ENCODE results near the gene SERPINA12.
"Not testable (repeated sequence)": the region's sequence is repeated elsewhere in the genome, so short reads cannot be mapped to it uniquely, and the experiment has no call there.

Gene SERPINA12

DNA sequence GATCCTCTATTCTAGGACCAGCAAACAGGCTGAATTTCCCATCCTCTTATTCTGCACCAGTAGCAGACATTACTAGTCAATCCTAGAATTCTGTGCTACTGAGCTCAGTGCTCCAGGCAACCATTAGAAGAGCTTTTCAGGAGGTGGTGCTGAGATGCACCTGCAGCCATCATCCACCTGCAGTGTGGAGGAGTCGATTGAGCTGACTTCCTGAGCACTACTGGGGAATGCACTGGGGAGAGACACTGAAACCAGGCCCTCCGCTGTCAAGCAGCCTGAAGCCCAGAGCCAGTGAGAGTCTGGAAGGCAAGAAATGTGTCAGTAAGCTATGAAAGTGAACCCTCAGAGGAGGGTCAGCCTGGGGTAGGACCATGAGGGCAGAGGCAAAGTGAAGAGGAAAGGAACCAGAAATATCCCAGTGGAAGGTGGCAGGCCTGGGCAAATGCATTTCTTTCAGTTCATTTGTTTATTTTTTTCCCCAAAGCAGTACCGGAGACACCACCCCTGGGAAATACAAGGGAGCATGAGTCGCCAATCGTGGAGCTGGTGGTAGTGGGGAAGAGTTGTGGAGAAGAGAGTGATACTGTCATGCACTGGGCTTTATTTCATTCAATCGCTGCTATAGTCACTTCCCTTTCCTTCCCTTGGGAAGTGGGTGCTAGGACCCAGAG lies 28.9 kb upstream of the SERPINA12 start:
- no peak for DNase-seq (ENCODE audit: low read depth)

DNA sequence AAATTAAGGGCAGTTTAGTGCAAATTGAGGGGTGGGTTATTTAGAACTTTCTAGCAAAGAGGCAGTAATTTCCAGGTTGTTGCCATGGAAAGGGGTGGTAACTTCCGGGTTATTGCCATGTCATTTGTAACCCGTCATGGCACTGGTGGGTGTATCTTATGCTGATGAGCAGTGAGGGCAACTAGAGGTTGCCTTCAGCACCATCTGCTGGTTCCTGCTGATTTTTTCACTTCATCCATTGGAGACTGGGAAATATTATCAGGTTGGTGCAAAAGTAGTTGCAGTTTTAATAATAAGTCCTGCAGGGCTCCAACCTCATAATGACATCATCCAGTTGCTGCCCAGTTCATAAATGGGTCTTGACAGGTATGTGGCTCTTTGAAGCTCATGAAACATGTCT lies 27.6 kb upstream of the SERPINA12 start:
- no peak for DNase-seq (ENCODE audit: low read depth)

DNA sequence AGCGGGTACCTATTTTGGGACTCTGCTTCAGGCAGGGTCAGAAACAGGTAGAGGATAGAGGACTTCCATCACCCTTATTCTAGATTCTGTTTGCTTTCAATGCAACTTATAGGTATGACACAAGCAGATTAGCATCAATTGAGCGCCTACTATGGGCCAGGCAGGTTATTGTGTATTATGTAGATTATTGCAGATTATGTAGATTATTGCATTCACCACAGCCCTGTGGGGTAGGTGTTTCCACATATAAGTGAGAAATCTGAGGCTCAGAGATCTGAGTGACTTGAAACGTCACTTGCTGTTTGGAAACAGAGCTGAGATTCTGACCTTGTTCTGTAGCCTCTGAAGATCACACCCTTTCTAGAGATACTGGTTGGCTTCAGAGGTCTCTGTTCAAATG lies 26.2 kb upstream of the SERPINA12 start:
- DNase-seq (ENCODE audit: low read depth): no peak

DNA sequence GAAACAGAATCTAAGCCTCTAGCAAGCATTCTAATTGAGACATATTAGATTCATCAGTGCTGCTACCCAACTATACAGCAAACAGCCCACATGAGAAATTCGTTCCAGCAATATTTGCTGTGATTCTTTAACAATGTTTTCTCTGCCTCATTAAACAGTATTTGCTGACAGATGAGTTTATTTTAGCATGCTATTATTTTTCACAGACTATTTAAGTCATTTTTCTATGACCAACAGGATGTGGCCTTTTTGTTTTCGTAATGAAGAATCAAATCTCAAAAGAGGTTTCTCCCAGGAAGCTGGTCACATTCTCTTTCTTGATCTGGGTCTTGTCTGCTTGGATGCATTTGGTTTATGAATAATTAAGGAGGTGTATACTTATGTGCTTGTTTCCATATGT lies 23.2 kb upstream of the SERPINA12 start:
- DNase-seq (ENCODE audit: low read depth): no peak

DNA sequence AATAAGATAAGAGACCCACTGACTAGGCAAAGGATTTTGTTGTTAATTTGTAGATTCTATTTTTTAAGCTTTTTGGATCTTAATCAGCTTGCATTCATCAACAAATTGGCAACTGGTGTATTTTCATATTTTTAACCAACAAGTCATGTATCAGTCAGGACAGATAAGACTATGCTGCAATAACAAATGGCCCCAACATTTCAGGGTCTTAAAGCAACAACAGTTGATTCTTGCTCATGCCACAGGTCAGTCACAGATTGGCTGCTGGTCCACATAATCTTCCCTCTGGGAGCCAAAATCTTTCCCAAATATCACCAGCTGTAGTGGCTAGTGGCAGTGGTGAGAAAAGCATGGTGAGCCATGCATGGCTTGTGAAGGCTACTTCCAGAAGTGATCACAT lies 21.9 kb upstream of the SERPINA12 start:
- no peak for DNase-seq (ENCODE audit: low read depth)

DNA sequence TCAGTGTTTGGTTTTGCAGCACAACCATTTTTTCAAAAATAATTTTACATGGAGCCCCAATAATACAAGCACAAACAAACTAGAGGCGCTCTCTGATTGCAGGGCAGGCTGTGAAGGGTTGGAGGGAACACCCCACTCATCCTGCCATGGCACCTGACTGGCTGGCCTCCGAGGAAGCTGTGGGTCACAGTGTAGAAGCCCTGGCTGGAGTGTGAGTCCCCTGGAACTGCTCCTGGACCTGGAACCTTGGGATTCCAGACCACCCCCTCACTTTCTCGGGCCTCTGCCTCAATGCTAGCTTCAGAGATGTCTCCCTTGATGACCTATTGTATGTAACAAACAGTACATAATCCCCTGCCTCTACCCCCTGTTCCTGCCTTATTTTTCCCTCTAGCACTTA lies 14.8 kb upstream of the SERPINA12 start:
- no peak for DNase-seq (ENCODE audit: low read depth)

DNA sequence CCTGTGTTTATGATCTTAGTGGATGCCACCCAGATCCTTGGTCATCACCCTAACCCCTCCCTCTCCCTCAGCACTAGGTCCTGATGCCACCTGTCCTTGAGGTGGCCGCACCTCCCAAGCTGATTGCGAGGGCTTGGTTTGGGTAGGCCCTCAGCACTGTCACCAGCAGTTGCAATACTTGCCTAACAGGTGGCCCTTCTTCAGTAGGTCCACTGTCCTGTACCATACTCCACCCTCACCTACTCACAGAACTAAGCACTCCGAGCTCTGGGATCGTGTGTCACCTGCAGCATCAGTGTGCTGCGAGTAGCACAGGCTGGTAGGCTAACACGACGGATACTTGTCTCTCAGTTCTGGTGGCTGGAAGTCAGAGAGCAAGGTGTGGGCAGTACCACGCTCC lies 14.0 kb upstream of the SERPINA12 start:
- no peak for DNase-seq (ENCODE audit: low read depth)

DNA sequence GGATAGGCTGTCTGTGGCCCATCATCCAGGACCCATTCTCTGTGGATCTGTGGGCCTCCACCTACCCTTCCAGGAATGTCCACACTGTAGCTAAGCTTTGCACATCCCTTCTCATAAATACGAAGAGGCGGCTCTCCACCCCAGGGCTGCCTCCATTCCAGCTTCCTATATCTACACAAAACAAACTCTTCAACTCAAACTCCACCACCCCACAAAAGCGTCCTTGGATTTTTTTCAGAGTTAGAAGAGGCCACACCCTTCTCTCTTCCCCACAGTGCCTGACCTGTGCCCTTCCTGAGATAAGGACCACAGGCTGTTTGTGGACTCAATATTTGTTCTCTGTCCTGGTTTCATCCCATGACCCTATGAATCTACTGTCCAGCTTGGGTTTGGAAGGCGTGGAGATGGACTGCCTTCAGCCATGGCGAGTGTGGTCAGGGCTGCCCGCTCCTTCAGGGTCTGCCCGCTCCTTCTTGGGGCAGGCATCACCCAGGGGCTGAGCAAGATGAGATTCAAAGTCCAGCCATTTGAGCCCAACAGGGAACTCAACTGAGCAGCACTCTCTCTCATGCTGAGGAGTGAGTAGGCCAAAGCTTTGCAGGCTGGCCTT lies 13.0 kb upstream of the SERPINA12 start:
- no peak for DNase-seq (ENCODE audit: low read depth)

DNA sequence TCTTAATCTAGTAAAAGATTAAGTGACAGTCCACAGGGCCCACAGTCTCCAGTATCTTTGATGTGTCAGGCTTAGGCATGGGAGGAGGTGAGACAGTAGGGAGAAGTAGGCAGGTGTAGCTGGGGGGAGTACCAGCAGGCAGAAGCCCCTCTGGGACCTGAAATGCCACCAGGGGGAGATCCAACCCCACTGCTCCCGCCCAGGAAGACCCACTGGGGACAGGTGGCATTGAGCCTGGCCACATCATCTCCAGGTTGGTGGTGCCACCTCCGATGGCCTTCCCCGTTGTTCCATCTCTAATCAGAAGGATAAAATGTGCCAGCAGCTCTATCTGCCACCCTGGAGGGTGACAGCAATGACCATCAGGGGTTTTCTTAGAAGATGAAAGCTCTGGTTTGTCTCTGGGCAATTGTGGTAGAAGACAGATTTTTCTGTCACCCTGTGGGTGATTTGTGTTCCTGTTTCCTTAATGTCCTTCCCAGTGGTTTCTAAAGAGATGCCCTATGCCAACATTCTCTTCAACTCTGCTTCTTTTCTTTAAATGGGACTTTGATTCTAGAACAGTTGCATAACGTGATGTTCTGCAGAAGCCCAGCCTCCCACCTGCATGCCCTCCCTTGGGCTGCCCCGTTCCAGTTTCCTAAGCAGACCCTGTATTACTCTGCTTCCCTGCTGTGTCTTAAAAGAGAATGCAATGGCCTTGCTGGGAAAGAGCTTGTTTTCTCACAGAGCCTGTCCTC lies 12.3 kb upstream of the SERPINA12 start:
- DNase-seq (ENCODE audit: low read depth): no peak

DNA sequence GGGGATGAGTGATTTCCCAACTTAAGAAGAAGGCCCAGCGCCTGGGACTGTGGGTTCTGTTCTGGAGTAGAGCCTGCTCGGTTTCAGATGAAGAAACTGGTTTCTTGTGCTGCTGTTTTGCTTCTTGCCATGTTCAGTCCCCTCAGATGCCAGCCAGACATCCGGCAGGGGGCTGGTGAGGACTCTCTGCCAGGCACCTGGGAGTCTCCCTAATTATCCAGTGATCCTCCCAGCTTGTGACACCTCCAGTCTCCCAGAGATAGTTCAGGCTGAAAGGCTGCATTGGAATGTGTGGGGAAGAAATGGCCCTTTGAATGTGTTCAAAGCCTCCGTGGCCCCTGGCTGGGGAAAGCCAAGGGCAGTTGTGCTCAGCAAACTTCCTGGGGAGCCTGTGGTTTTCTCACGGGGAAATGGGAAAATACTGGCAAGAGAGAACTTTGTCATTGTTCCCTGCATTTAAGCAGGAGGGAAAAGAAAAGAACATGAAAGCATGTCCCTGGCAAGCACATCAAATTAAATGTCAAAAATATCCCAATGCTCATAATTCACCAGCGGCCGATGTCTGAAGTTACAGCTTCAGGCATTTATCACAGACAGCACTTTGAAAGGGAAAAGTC lies 8.5 kb upstream of the SERPINA12 start:
- DNase-seq (ENCODE audit: low read depth): no peak

DNA sequence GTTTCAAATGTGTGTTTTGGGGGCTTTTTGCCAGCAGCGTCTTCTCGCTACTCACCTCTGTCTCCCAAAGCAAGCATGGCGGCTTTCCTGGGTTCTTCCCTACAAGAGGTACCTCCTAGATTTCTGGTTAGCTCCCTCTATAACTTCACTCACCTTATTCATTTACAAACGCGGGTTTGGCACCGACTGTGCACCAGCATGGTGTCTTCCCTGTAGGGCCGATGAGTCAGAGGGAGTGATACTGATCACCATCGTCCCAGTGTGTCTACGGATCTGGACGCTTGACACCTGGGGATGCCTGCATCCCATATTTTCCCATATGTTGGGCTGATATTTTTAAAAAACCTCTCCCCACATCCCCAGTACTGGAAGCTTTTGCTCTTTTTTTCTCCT lies 8.0 kb upstream of the SERPINA12 start:
- DNase-seq (ENCODE audit: low read depth): no peak

DNA sequence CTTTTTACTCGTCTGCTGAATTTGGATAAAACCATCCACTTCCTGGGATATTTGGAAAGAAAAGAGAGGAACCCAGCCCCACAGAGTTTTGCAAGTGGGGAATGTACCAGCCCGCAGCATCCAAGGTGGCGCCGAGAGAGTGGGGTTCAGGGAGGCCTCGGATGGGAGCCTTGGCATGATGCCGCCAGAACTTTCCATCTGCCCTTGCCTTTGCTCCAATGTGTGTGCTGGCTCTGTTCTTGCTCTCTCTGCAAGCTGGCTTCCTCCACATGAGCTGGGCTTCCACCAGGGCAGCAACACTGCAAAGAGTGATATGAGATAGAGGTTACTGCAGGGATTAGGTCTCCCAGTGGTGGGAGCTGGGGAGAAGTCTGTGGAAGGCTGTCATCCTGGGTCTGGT lies 6.6 kb upstream of the SERPINA12 start:
- DNase-seq (ENCODE audit: low read depth): no peak

DNA sequence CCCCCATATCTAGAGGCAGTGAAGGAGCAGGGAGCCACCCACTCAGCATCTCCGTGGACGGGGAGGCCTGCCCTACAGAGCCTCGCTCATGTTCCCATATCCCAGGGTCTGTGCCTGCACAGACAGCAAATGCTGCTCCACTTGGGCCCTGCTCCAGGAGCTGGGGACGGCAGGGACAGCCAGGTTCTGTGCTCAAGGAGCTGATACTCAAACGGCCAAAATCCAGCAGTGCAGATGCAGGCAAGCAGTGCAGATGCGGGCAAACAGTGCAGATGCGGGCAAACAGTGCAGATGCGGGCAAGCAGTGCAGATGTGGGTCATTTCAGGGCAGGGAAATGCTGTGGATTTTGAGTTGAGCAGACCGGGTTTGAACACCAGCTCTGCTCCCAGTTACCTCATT lies 6.2 kb upstream of the SERPINA12 start:
- no peak for DNase-seq (ENCODE audit: low read depth)

DNA sequence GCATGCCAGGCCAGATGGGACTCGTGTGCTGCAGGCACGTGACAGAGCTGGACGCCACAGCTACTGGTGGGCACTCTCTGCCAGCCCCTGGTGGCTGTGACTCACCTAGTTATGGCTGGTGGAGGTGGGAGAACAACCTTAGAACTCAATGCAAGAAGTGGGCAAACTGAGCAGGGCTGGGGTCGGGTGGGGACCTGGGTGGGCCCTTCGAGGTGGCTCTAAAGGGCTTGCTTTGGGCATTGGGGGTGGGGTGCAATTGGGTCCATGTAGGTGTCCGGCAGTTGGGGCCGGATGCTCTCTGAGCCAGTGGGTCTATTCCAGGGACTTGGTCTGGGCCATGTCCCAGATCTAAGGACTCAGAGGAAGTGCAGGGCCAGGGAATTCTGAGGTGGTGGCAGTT lies 5.1 kb upstream of the SERPINA12 start:
- no peak for DNase-seq (ENCODE audit: low read depth)

DNA sequence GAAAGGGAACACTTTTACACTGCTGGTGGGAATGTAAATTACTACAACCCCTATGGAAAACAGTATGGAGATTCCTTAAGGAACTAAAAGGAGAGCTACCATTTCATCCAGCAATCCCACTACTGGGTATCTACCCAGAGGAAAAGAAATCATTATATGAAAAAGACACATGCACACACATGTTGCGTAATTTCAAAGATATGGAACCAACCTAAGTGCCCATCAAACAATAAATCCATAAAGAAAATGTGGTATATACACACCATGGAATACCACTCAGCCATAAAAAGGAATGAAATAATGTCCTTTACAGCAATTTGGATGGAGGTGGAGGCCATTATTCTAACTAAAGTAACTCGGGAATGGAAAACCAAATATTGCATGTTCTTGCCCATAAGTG lies 1.2 kb upstream of the SERPINA12 start:
- not testable (repeated sequence) for DNase-seq (ENCODE audit: low read depth)

DNA sequence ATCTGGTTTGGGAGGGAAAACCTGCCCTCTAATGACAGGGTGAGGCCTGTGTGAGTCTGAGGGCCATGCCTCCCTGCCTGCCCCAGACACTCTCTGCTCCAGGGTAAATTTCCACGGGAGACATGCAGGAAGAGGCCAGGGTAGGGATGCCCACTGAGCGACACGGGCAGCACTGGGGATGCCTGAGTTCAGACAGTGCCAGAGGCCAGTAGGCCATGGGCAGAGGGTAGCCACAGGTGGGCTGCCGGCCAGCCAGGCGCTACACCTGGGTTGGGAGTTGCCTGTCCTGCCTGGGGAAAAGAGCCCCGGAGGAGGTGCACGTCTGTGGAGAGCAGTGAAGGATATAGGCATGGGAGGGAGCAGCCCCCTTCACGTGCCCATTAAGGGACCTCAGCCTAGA lies 3.6 kb downstream of the SERPINA12 start:
- DNase-seq (ENCODE audit: low read depth): no peak

DNA sequence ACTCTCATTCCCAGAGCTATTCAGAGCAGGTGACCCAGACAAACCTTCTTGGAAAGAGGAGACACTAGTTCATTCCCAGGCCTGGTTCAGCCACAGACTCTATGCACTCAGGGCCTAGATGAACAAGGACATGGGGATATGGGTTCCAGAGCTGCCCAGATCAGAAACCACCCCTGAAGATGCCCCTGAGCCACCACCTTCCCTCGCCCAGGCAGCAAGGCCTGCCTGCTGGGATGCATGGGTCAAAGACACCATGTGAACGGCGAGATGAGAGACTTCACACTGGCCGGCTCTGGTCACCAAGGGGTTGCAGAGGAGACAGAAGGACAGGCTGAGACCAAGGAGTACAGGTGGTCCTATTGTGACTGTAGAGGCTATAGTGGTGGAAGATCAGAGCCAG lies 4.1 kb downstream of the SERPINA12 start:
- DNase-seq (ENCODE audit: low read depth): no peak

DNA sequence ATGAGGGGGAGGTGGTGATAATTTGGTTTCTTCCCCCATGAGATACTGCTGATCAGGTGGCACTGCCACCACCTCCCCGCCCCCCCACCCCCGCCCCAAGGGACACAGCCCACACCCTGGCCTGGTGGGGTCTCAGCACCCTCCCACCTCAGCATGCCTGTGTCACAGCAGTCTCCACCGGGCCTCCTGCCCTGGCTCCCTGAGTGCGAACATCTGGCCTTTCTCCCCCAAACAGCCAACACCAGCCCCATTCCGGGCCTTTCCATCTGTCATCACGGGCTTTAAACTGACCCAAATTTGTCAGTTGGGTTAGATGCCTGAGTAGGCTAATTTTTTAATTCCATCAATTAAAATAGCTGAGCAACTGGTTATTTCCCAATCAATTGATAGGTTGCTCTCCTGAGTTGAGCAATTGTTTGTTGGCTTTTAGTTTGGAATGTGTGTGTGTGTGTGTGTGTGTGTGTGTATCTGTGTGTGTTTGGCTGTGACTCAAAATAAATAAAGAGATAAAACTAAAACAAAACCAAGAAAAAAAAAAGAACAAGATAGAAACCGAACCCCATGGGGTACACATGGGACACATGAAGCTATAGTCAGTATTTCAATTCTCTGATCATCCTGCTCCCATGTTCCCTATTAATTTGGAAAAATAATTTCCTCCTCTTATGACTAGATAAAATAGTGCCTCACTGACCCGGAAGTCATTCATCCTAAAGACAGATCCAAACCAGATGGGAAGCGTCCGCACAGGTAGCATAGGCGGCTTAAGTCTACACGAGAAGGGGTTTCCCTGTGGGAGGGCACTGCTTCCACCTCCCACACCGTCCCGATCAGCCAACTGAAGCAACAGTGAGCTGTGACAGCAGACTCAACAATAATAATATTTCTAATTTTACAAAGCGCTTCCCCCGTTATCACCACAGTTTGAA lies 7.4 kb downstream of the SERPINA12 start:
- DNase-seq (ENCODE audit: low read depth): no peak

DNA sequence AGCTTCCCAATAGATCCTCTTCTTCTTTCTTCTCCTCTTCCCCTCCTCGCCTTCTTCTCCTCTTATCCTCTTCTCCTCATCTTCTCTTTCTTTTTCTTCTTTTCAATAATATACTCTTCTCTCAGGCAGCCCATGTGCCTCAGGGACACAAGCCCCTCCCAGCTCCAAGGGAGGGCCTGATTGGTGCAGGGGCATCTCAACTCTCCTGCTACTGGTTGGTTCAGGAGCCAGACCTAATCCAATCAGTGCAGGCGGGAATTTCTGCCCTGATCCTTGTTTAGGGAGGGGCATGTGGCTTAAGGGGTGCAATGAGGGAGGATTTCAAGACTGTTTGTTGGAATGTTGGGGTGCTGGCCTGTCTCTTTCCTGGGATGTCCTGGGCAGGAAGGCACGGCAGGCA lies 9.0 kb downstream of the SERPINA12 start:
- DNase-seq (ENCODE audit: low read depth): no peak

DNA sequence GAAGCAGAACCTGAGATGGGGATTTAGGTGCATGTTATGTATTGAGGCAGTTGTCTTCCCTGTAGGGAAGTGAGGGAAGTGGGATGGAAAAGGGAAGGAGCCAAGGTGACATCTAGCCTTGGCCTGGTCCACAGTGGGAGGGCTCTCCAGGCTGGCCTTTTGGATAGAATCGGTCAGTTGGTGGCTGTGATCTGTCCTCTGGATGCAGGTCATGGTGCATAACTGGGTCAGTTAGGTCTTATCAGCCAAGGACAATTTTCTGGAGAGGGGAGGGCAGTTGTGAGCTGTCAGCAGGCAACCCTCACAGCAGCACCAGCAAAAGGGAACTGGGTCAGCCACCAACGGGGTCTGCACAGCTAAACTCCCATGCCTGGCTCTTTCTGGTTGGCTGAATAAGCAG lies 9.6 kb downstream of the SERPINA12 start:
- no peak for DNase-seq (ENCODE audit: low read depth)

DNA sequence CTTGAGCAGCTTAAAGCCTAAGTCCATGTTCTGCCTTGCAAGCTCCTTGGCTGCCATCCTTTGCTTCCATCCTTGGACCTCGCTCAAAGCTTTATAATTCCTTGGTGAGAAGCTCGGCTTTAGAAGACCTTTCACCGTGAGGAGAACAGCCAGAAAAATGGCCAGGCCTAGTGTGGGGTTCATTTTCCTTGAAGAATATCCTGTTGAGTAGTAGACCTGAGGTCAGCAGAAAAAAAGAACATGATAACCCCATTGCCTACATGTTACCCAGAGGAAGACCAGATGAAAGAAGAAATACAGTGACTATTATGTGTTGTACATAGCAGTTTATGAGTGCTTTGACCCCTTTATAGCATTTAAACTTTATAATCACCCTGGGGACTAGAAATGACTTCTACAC lies 11.1 kb downstream of the SERPINA12 start:
- no peak for DNase-seq (ENCODE audit: low read depth)

DNA sequence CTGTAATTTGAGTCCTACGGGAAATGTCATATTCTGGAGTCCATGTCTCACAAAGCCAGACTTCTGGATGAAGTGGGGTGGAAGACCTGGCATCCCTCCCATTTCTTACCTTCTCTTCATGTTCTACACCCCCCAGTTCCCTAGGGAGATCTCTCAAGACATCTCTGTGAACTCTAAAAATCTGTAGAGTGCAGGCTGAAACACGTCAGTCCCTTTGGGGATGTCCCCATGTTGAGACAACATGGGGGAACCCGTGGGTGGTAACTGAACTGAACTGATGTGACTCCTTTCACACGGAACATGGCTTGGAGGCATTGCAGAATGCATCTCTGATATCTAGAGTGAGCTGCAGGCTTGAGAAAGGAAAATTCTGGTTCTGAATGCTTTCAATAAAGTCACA lies 15.2 kb downstream of the SERPINA12 start:
- no peak for DNase-seq (ENCODE audit: low read depth)
